Activated CD4-positive, alpha-beta memory T cell treated with anti-CD3 and anti-CD28 coated beads, Interleukin-2, amount 10 ng/mL, durations not matched to agents 7 days and 5 days (primary cell): ENCODE results near the gene ARID2. TPM values are rescaled to one million over a fixed set of nuclear protein-coding genes. Genes with fewer than 3 reads are reported as not detected.

ENCODE experiments used
- CTCF ChIA-PET: fragments of 350-600 bp; sonication (Branson Sonifier 250); formaldehyde crosslinking; loops from one replicate; lab custom pipeline; 2021; ENCODE audit warnings: antibody characterized with exemption, inconsistent platforms; lab: Charles Lee
- POLR2A ChIA-PET: fragments of 350-600 bp; sonication (Branson Sonifier 250); formaldehyde crosslinking; loops from one replicate; lab custom pipeline; 2021; ENCODE audit warnings: antibody characterized with exemption; lab: Charles Lee
- DNase-seq: peaks from one replicate; pipeline ENCODE4 v3.0.0-alpha.2; 2020
- H3K27ac Mint-ChIP-seq: one replicate; pipeline ENCODE4 v1.8.0; 2021; ENCODE audit warnings: mild to moderate bottlenecking, mixed read lengths
- H3K27me3 Mint-ChIP-seq: one replicate; pipeline ENCODE4 v1.8.0; 2021; ENCODE audit warnings: mixed read lengths
- H3K36me3 Mint-ChIP-seq: one replicate; pipeline ENCODE4 v1.8.0; 2021; ENCODE audit warnings: low read depth, mixed read lengths
- H3K4me1 Mint-ChIP-seq: one replicate; pipeline ENCODE4 v1.8.0; 2021; ENCODE audit warnings: mixed read lengths
- H3K4me3 Mint-ChIP-seq: one replicate; pipeline ENCODE4 v1.8.0; 2021; ENCODE audit warnings: mild to moderate bottlenecking, mixed read lengths
- H3K9me3 Mint-ChIP-seq: one replicate; pipeline ENCODE4 v1.8.0; 2021; ENCODE audit warnings: mixed read lengths
- total RNA-seq, 2 experiments: library from RNA; stranded (reverse); gene quantifications; one replicate each; pipeline ENCODE4 v1.2.3, GENCODE V29; 2021

ARID2 gene
- total RNA-seq, 2 experiments from 2014 or later = 39.9 to 43.9 TPM

GRCh38 chr12:45930369-45930768 is 200.9 kb downstream of the ARID2 start:
- Mint-ChIP-seq H3K27me3 (no peaks in the 10 kb centered on the region), H3K27ac (no peak overlapping the region), H3K9me3 (no peaks in the 10 kb centered on the region), H3K4me3 (no peak overlapping the region), H3K4me1 (peaks cover 3% of the 10 kb centered on the region), H3K36me3 (peaks cover 55% of the 10 kb centered on the region)
- POLR2A ChIA-PET = no interaction called here
- DNase-seq = no peak
- CTCF ChIA-PET = no interaction called here

GRCh38 chr12:45933504-45933903 is 204.0 kb downstream of the ARID2 start:
- no peak overlapping the region for H3K4me3 Mint-ChIP-seq
- H3K27ac Mint-ChIP-seq = no peak overlapping the region
- peaks cover 6% of the 10 kb centered on the region for H3K4me1 Mint-ChIP-seq
- H3K9me3 Mint-ChIP-seq = no peaks in the 10 kb centered on the region
- DNase-seq = no peak
- H3K27me3 Mint-ChIP-seq = no peaks in the 10 kb centered on the region
- H3K36me3 Mint-ChIP-seq = peaks cover 44% of the 10 kb centered on the region
- ChIA-PET CTCF (interaction anchor here (0.6 kb wide), 1 partner anchor 59 kb away, joined by 3 read pairs; no protein-coding TSS in a partner anchor), POLR2A (interaction anchor here (1.4 to 2.6 kb wide), 2 partner anchors 19 to 56 kb away, joined by 3 to 7 read pairs; no protein-coding TSS in a partner anchor)

GRCh38 chr12:45934956-45935355 is 205.4 kb downstream of the ARID2 start:
- POLR2A ChIA-PET = interaction anchor here (1.2 to 2.6 kb wide), 2 partner anchors 21 to 56 kb away, joined by 3 to 7 read pairs; partner anchors contain the start of gene SCAF11

GRCh38 chr12:45938566-45938965 is 209.1 kb downstream of the ARID2 start:
- POLR2A ChIA-PET = no interaction called here
- no peak for DNase-seq
- no peak overlapping the region for H3K27ac Mint-ChIP-seq
- H3K9me3 Mint-ChIP-seq = peaks cover 4% of the 10 kb centered on the region
- no peak overlapping the region for H3K4me3 Mint-ChIP-seq
- H3K36me3 Mint-ChIP-seq = peaks cover 53% of the 10 kb centered on the region
- peaks cover 5% of the 10 kb centered on the region for H3K4me1 Mint-ChIP-seq
- CTCF ChIA-PET = no interaction called here
- no peaks in the 10 kb centered on the region for H3K27me3 Mint-ChIP-seq

More at GRCh38 chr12:45934956-45935355, 205.4 kb downstream of the ARID2 start:
- H3K4me3 Mint-ChIP-seq = no peak overlapping the region
- H3K4me1 Mint-ChIP-seq = peaks cover 5% of the 10 kb centered on the region
- CTCF ChIA-PET = interaction anchor here (1.1 kb wide), 1 partner anchor 391 kb away, joined by 4 read pairs; no protein-coding TSS in a partner anchor
- H3K27me3 Mint-ChIP-seq = no peaks in the 10 kb centered on the region
- no peaks in the 10 kb centered on the region for H3K9me3 Mint-ChIP-seq
- no peak for DNase-seq
- H3K36me3 Mint-ChIP-seq = peaks cover 43% of the 10 kb centered on the region
- H3K27ac Mint-ChIP-seq = no peak overlapping the region

- Mint-ChIP-seq H3K36me3 (peaks cover 62% of the 10 kb centered on the region), H3K4me1 (peaks cover 6% of the 10 kb centered on the region), H3K9me3 (peaks cover 4% of the 10 kb centered on the region), H3K27me3 (no peaks in the 10 kb centered on the region), H3K4me3 (no peak overlapping the region), H3K27ac (no peak overlapping the region)
- ChIA-PET POLR2A (no interaction called here), CTCF (no interaction called here)
- DNase-seq = no peak
These were observed 210.3 kb downstream of the ARID2 start for GRCh38 chr12:45939759-45940158.

GRCh38 chr12:45944771-45945170 is 215.3 kb downstream of the ARID2 start:
- CTCF ChIA-PET = no interaction called here
- peaks cover 78% of the 10 kb centered on the region for H3K36me3 Mint-ChIP-seq

GRCh38 chr12:45946435-45946834 is 216.9 kb downstream of the ARID2 start:
- Mint-ChIP-seq H3K9me3 (peaks cover 4% of the 10 kb centered on the region), H3K27ac (no peak overlapping the region), H3K4me1 (peaks cover 2% of the 10 kb centered on the region), H3K4me3 (no peak overlapping the region), H3K36me3 (peaks cover 70% of the 10 kb centered on the region), H3K27me3 (no peaks in the 10 kb centered on the region)
- no peak for DNase-seq
- CTCF ChIA-PET = interaction anchor here (1.2 kb wide), 1 partner anchor 45 kb away, joined by 4 read pairs; no protein-coding TSS in a partner anchor
- POLR2A ChIA-PET = no interaction called here

More at GRCh38 chr12:45944771-45945170, 215.3 kb downstream of the ARID2 start:
- no peak overlapping the region for H3K4me3 Mint-ChIP-seq
- peaks cover 4% of the 10 kb centered on the region for H3K9me3 Mint-ChIP-seq
- POLR2A ChIA-PET = no interaction called here
- no peak overlapping the region for H3K27ac Mint-ChIP-seq
- peaks cover 2% of the 10 kb centered on the region for H3K4me1 Mint-ChIP-seq
- no peaks in the 10 kb centered on the region for H3K27me3 Mint-ChIP-seq
- DNase-seq = no peak

- no peak for DNase-seq
- peaks cover 2% of the 10 kb centered on the region for H3K4me1 Mint-ChIP-seq
- H3K9me3 Mint-ChIP-seq = no peaks in the 10 kb centered on the region
- CTCF ChIA-PET = no interaction called here
- H3K36me3 Mint-ChIP-seq = peaks cover 58% of the 10 kb centered on the region
- H3K4me3 Mint-ChIP-seq = no peak overlapping the region
- no peak overlapping the region for H3K27ac Mint-ChIP-seq
- POLR2A ChIA-PET = interaction anchor here (0.7 to 1.2 kb wide), 3 partner anchors 7 to 121 kb away, joined by 3 read pairs; no protein-coding TSS in a partner anchor
- H3K27me3 Mint-ChIP-seq = no peaks in the 10 kb centered on the region
These were observed 219.0 kb downstream of the ARID2 start for GRCh38 chr12:45948546-45948945.
